T follicular helper cell (primary cell): ENCODE results near the gene CTAGE15.
"Not testable (repeated sequence)": the region's sequence is repeated elsewhere in the genome, so short reads cannot be mapped to it uniquely, and the experiment has no call there.

ENCODE experiments used
- DNase-seq: peaks from one replicate; pipeline ENCODE4 v3.0.0-alpha.2; 2020; ENCODE audit warnings: low read depth
- total RNA-seq, 2 experiments: gene quantifications; one replicate each; lab custom pipeline; 2026; lab: John Stamatoyannopoulos, UW

CTAGE15 gene
- total RNA-seq: 0.06 to 0.09 reads per million in 2 experiments

- not testable (repeated sequence) for DNase-seq
Observed at GRCh38 chr7:143571501-143571900, at the start of gene CTAGE15. CTAGE15 (plus strand) TSS chr7:143571801; CDS start chr7:143571818, 17 bp downstream.

- DNase-seq: not testable (repeated sequence)
Observed at GRCh38 chr7:143522309-143522916, 49.2 kb upstream of the CTAGE15 start.

- DNase-seq: not testable (repeated sequence)
Observed at GRCh38 chr7:143531169-143531926, 40.3 kb upstream of the CTAGE15 start.

- DNase-seq: not testable (repeated sequence)
Observed at GRCh38 chr7:143531932-143532331, 39.7 kb upstream of the CTAGE15 start.

GRCh38 chr7:143533213-143533839 is 38.3 kb upstream of the CTAGE15 start:
- DNase-seq: not testable (repeated sequence)

GRCh38 chr7:143536443-143536842 is 35.2 kb upstream of the CTAGE15 start:
- DNase-seq: not testable (repeated sequence)

GRCh38 chr7:143543288-143544038 is 28.1 kb upstream of the CTAGE15 start:
- not testable (repeated sequence) for DNase-seq

GRCh38 chr7:143555968-143556367 is 15.6 kb upstream of the CTAGE15 start:
- not testable (repeated sequence) for DNase-seq

- DNase-seq: not testable (repeated sequence)
Observed at GRCh38 chr7:143563306-143563705, 8.3 kb upstream of the CTAGE15 start.

GRCh38 chr7:143566001-143566400 is 5.6 kb upstream of the CTAGE15 start:
- not testable (repeated sequence) for DNase-seq

GRCh38 chr7:143588183-143588582 is 16.6 kb downstream of the CTAGE15 start:
- not testable (repeated sequence) for DNase-seq

- DNase-seq: not testable (repeated sequence)
Observed at GRCh38 chr7:143589897-143590296, 18.3 kb downstream of the CTAGE15 start.

GRCh38 chr7:143598086-143598485 is 26.5 kb downstream of the CTAGE15 start:
- DNase-seq: not testable (repeated sequence)

- not testable (repeated sequence) for DNase-seq
Observed at GRCh38 chr7:143603549-143603948, 31.9 kb downstream of the CTAGE15 start.

- not testable (repeated sequence) for DNase-seq
Observed at GRCh38 chr7:143606088-143606487, 34.5 kb downstream of the CTAGE15 start.

- DNase-seq: not testable (repeated sequence)
Observed at GRCh38 chr7:143615545-143615944, 43.9 kb downstream of the CTAGE15 start.

GRCh38 chr7:143617204-143617603 is 45.6 kb downstream of the CTAGE15 start:
- not testable (repeated sequence) for DNase-seq

- not testable (repeated sequence) for DNase-seq
Observed at GRCh38 chr7:143620058-143620457, 48.5 kb downstream of the CTAGE15 start.

GRCh38 chr7:143620646-143621045 is 49.0 kb downstream of the CTAGE15 start, which contains the start of gene TCAF2:
TCAF2 (plus strand) TSS chr7:143620974.
- DNase-seq: not testable (repeated sequence)

GRCh38 chr7:143621175-143621574 is 49.6 kb downstream of the CTAGE15 start:
- DNase-seq: not testable (repeated sequence)

GRCh38 chr7:143622130-143622529 is 50.5 kb downstream of the CTAGE15 start:
- DNase-seq: not testable (repeated sequence)
